HepG2 (cell line): Measurements from ENCODE around the gene DAAM1. TPM values are rescaled to one million over a fixed set of nuclear protein-coding genes. Genes with fewer than 3 reads are reported as not detected.

Source experiments
- BHLHE40 ChIP-seq: IDR thresholded peaks from 2 replicates; pipeline ENCODE4 v1.6.1; 2011; ENCODE audit warnings: low read length, improper control_type of control experiment
- CREM ChIP-seq, 2 experiments: sonication (generic) in 1 of 2; formaldehyde crosslinking in 1 of 2; IDR thresholded peaks; 2 replicates each; pipeline versions ENCODE4 v1.4.0 to v1.6.1; 2016 to 2020; ENCODE audit warnings: antibody characterized with exemption in 1 of 2, mild to moderate bottlenecking in 1 of 2, missing genetic modification reagents in 1 of 2
- EHMT2 ChIP-seq: fragments of 200-600 bp; sonication (generic); IDR thresholded peaks from 2 replicates; pipeline ENCODE4 v1.7.0; 2017; ENCODE audit warnings: antibody characterized with exemption, low read depth, low read length, borderline replicate concordance
- FOXA3 ChIP-seq: IDR thresholded peaks from 2 replicates; pipeline ENCODE4 v1.6.1; 2016; ENCODE audit warnings: missing genetic modification reagents, missing compliant biosample characterization
- FOXJ3 ChIP-seq: sonication (generic); formaldehyde crosslinking; IDR thresholded peaks from 2 replicates; pipeline ENCODE4 v1.4.0; 2020; ENCODE audit warnings: missing genetic modification reagents, mild to moderate bottlenecking, borderline replicate concordance
- GATAD2A ChIP-seq: IDR thresholded peaks from 2 replicates; pipeline ENCODE4 v1.6.1; 2016
- NCOR1 ChIP-seq: fragments of 200-600 bp; sonication (generic); IDR thresholded peaks from 2 replicates; pipeline ENCODE4 v1.7.0; 2017; ENCODE audit warnings: antibody characterized with exemption, low read length, borderline replicate concordance
- SOX13 ChIP-seq, 3 experiments: fragments of 450-650 bp in 1 of 3; sonication (generic) in 1 of 3; formaldehyde crosslinking in 1 of 3; IDR thresholded peaks in 2 of 3; conservative IDR thresholded peaks in 1 of 3; 2 replicates each; pipeline versions ENCODE4 v1.5.0 to v1.6.1; 2016 to 2020; ENCODE audit warnings: antibody characterized with exemption in 1 of 3, mild to moderate bottlenecking in 1 of 3, missing compliant biosample characterization in 1 of 3, missing genetic modification reagents in 1 of 3, moderate library complexity in 1 of 3
- SOX5 ChIP-seq: IDR thresholded peaks from 2 replicates; pipeline ENCODE4 v1.6.1; 2016; ENCODE audit warnings: borderline replicate concordance
- SOX6 ChIP-seq, 2 experiments: fragments of 450-650 bp in 1 of 2; sonication (generic) in 1 of 2; formaldehyde crosslinking in 1 of 2; IDR thresholded peaks; 2 replicates each; pipeline versions ENCODE4 v1.4.0 to v1.6.1; 2017 to 2020; ENCODE audit warnings: antibody characterized with exemption in 1 of 2, mild to moderate bottlenecking in 1 of 2, missing genetic modification reagents in 1 of 2
- ZNF777 ChIP-seq: sonication (generic); formaldehyde crosslinking; IDR thresholded peaks from 2 replicates; pipeline ENCODE4 v1.4.0; 2020; ENCODE audit warnings: missing genetic modification reagents
- ZNF841 ChIP-seq: sonication (generic); formaldehyde crosslinking; IDR thresholded peaks from 2 replicates; pipeline ENCODE4 v1.8.1; 2023; ENCODE audit warnings: missing genetic modification reagents, borderline replicate concordance
- polyA plus RNA-seq, 8 experiments: library from polyadenylated mRNA; depleted of rRNA in 3 of 8; stranded (reverse) in 7 of 8; unstranded in 1 of 8; fragments of >200 nt; fragmentation: Illumina TruSeq in 4 of 8; extraction: Trizol in 4 of 8; gene quantifications; 2 replicates each; pipeline versions ENCODE4 v1.2.1 to v1.2.3, GENCODE V29; 2011 to 2016; ENCODE audit warnings: low read depth in 4 of 8, missing spikeins in 1 of 8, mixed read lengths in 1 of 8; ENCODE audit not compliant: insufficient read depth in 1 of 8
- total RNA-seq, 5 experiments: library from RNA; depleted of rRNA; stranded (reverse); fragments of >200 nt; fragmentation: Illumina TruSeq; extraction: Trizol; gene quantifications; 2 replicates each; pipeline ENCODE4 v1.2.3, GENCODE V29; 2016; ENCODE audit warnings: low read depth in 1 of 5
- TF ChIP-seq, protein P1 (sequence below): IDR thresholded peaks from 2 replicates; pipeline ENCODE4 v1.4.0; 2020; ENCODE audit warnings: mild to moderate bottlenecking, missing genetic modification reagents
- TF ChIP-seq, protein P2 (sequence below): sonication (generic); formaldehyde crosslinking; IDR thresholded peaks from 2 replicates; pipeline ENCODE4 v1.5.1; 2020; ENCODE audit warnings: mild to moderate bottlenecking, missing genetic modification reagents, borderline replicate concordance
- TF ChIP-seq, protein P3 (sequence below): sonication (generic); formaldehyde crosslinking; IDR thresholded peaks from 2 replicates; pipeline ENCODE4 v1.5.0; 2020; ENCODE audit warnings: mild to moderate bottlenecking, missing genetic modification reagents, borderline replicate concordance

Gene DAAM1
- total and polyA plus RNA-seq, 2 of the 13 experiments (the other 11 are each of a cell fraction or from before 2014, with no cell fraction given): 10.9 to 24.5 TPM

DNA sequence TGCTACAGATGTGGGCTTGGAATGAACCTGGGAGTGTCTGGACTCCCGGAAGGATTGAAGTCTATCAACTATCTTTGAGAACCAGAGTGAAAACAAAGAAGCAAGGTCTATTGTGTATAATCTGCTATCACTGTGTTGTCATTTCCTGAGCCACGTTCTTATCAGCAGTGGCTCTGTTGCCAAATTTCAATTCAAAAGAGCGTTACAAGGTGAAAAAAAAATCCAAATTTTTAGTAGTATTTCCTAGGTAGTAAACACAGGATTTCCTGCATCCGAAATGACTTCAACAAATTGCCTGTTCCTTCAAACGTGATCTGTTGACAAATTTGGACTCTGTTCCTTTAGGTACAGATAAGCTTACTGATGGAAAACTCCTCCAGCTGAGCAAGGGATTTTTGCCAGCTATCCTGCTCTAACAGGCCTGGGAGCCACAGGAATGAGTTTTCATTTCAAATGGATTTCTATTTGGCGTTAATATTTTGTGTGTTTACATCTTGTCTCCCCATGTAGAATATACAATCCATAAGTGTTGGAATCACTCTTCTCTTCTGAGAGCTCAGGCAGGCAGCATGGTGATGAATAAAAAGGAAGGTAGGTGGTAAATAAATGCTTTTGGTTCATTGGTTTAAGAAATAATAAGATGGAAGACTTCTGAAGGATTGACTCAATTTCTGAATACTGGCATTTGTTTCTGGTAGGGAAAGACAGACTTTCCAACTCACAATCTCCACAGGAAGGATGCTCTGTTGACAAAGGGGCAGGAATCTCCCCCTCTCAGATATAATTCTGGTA lies 218.2 kb downstream of the DAAM1 start (continued):
- 0 out of 2 replicates have a peak, but pooled peaks have one; percentile 1 for TF ChIP-seq ZNF777 (CRISPR knock-in tag)
- TF ChIP-seq, protein P1, sequence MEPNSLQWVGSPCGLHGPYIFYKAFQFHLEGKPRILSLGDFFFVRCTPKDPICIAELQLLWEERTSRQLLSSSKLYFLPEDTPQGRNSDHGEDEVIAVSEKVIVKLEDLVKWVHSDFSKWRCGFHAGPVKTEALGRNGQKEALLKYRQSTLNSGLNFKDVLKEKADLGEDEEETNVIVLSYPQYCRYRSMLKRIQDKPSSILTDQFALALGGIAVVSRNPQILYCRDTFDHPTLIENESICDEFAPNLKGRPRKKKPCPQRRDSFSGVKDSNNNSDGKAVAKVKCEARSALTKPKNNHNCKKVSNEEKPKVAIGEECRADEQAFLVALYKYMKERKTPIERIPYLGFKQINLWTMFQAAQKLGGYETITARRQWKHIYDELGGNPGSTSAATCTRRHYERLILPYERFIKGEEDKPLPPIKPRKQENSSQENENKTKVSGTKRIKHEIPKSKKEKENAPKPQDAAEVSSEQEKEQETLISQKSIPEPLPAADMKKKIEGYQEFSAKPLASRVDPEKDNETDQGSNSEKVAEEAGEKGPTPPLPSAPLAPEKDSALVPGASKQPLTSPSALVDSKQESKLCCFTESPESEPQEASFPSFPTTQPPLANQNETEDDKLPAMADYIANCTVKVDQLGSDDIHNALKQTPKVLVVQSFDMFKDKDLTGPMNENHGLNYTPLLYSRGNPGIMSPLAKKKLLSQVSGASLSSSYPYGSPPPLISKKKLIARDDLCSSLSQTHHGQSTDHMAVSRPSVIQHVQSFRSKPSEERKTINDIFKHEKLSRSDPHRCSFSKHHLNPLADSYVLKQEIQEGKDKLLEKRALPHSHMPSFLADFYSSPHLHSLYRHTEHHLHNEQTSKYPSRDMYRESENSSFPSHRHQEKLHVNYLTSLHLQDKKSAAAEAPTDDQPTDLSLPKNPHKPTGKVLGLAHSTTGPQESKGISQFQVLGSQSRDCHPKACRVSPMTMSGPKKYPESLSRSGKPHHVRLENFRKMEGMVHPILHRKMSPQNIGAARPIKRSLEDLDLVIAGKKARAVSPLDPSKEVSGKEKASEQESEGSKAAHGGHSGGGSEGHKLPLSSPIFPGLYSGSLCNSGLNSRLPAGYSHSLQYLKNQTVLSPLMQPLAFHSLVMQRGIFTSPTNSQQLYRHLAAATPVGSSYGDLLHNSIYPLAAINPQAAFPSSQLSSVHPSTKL (CRISPR knock-in tag): peak; percentile 63
- TF ChIP-seq SOX6 (IDR thresholded peaks at IDR 0.05): no peak
- TF ChIP-seq SOX6 (CRISPR knock-in tag; IDR thresholded peaks at IDR 0.05): peak; percentile 86
- peak; percentile 42; the same call in 1 of the 2 replicates for TF ChIP-seq NCOR1
- TF ChIP-seq FOXA3 (CRISPR knock-in tag): peak; percentile 48
- no peak for TF ChIP-seq ZNF841 (CRISPR knock-in tag)
- TF ChIP-seq BHLHE40: peak; percentile 72
- TF ChIP-seq SOX13 (IDR thresholded peaks at IDR 0.05): 0 out of 2 replicates have a peak, but pooled peaks have one; percentile 19
- TF ChIP-seq SOX13 (CRISPR knock-in tag; conservative IDR thresholded peaks at IDR 0.05 in 1 of 2, IDR thresholded peaks at IDR 0.05 in 1 of 2): peak in 1 of 2 experiments; percentile 82; a peak in 2 of 4 replicates
- TF ChIP-seq GATAD2A (CRISPR knock-in tag): peak; percentile 34; the same call in 1 of the 2 replicates
- TF ChIP-seq, protein P2, sequence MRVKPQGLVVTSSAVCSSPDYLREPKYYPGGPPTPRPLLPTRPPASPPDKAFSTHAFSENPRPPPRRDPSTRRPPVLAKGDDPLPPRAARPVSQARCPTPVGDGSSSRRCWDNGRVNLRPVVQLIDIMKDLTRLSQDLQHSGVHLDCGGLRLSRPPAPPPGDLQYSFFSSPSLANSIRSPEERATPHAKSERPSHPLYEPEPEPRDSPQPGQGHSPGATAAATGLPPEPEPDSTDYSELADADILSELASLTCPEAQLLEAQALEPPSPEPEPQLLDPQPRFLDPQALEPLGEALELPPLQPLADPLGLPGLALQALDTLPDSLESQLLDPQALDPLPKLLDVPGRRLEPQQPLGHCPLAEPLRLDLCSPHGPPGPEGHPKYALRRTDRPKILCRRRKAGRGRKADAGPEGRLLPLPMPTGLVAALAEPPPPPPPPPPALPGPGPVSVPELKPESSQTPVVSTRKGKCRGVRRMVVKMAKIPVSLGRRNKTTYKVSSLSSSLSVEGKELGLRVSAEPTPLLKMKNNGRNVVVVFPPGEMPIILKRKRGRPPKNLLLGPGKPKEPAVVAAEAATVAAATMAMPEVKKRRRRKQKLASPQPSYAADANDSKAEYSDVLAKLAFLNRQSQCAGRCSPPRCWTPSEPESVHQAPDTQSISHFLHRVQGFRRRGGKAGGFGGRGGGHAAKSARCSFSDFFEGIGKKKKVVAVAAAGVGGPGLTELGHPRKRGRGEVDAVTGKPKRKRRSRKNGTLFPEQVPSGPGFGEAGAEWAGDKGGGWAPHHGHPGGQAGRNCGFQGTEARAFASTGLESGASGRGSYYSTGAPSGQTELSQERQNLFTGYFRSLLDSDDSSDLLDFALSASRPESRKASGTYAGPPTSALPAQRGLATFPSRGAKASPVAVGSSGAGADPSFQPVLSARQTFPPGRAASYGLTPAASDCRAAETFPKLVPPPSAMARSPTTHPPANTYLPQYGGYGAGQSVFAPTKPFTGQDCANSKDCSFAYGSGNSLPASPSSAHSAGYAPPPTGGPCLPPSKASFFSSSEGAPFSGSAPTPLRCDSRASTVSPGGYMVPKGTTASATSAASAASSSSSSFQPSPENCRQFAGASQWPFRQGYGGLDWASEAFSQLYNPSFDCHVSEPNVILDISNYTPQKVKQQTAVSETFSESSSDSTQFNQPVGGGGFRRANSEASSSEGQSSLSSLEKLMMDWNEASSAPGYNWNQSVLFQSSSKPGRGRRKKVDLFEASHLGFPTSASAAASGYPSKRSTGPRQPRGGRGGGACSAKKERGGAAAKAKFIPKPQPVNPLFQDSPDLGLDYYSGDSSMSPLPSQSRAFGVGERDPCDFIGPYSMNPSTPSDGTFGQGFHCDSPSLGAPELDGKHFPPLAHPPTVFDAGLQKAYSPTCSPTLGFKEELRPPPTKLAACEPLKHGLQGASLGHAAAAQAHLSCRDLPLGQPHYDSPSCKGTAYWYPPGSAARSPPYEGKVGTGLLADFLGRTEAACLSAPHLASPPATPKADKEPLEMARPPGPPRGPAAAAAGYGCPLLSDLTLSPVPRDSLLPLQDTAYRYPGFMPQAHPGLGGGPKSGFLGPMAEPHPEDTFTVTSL (CRISPR knock-in tag): 0 out of 2 replicates have a peak, but pooled peaks have one; percentile 25
- peak; percentile 36; the same call in 1 of the 2 replicates for TF ChIP-seq EHMT2
- TF ChIP-seq FOXJ3: 0 out of 2 replicates have a peak, but pooled peaks have one; percentile 62
- TF ChIP-seq, protein P3, sequence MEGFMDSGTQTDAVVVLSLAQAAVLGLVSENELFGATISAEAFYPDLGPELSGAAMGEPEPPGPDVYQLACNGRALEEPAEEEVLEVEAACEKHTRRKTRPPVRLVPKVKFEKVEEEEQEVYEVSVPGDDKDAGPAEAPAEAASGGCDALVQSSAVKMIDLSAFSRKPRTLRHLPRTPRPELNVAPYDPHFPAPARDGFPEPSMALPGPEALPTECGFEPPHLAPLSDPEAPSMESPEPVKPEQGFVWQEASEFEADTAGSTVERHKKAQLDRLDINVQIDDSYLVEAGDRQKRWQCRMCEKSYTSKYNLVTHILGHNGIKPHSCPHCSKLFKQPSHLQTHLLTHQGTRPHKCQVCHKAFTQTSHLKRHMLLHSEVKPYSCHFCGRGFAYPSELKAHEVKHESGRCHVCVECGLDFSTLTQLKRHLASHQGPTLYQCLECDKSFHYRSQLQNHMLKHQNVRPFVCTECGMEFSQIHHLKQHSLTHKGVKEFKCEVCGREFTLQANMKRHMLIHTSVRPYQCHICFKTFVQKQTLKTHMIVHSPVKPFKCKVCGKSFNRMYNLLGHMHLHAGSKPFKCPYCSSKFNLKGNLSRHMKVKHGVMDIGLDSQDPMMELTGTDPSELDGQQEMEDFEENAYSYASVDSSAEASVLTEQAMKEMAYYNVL: peak; percentile 41; the same call in 1 of the 2 replicates
- peak; percentile 59; the same call in 1 of the 2 replicates for TF ChIP-seq SOX5 (CRISPR knock-in tag)
- TF ChIP-seq CREM (IDR thresholded peaks at IDR 0.05): peak; percentile 31; the same call in 1 of the 2 replicates
- TF ChIP-seq CREM (CRISPR knock-in tag; IDR thresholded peaks at IDR 0.05): no peak
